ENCODE results near the gene OPA3.

- TF ChIP-seq CTCF (IDR thresholded peaks at IDR 0.05) (no peak), POLR2A (IDR thresholded peaks at IDR 0.05) (no peak)
These were observed 7.3 kb downstream of the OPA3 start for GRCh38 chr19:45577111-45577905.

Measured in heart left ventricle (tissue), 13 donors.